ENCODE results near the gene CAMKK1. TPM values are rescaled to one million over a fixed set of nuclear protein-coding genes. Genes with fewer than 3 reads are reported as not detected.

CAMKK1 gene
- polyA plus RNA-seq, 3 donors = 3.9 to 5.7 (median 4.2) TPM

DNA sequence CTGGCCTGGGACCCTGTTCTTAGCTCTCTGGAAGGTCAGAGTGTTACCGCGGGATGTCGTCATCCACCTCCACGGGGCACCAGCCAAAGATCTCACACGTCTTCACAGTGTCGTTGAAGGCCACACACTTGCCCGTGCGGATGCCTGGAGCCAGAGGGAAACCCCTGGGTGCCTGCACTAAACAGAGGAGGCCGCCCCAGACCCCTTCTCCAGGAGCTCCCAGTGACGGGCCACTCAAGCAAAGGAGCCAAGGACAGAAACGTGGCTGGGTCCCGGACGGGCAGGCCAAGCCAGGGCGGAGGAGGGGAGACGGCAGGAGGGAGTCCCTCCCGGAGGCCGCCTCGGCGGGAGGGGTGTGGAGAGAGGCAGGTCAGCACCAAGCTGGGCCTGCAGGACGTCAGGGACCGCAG is 11.0 kb upstream of the CAMKK1 start:
- no peak for DNase-seq (ENCODE audit: extremely low read depth in 1 of 11, low read depth in 9 of 11, low spot score in 4 of 11)

DNA sequence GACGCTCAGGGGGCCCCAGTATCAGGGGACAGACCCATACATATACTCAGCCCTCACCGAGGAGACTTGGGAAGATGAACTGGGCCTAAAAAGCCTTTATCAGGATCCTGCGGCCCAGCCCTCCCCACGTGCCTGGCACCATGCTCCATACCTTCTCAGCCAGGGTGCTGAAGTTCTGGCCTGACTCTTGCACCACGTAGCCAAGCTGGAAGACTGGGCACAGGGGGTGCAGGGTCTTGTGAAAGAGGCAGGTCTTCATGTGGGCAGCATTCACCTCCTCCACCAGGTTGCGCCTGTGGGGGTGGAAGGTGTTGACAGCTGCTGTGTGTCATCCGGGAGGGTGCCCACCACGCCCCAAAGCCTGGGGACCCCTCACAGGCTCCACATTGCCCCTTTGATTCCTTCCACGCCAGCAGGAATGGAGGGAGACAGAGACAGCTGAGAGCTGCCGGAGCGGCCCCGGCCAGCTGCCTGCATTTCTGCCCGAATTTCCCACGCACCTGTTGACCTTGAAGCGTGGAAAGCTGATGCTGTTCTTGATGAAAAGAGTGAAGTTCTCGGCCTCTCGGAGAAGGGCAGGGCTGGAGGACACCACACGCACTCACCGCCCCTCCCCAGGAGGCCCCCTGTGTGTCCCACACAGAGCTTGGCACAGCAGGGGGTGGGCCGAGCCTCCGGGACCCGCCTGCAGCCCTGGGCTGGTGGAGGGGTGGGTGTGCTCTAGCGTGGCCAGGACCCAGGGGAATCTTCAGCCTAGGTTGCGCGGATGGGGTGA is 10.4 kb upstream of the CAMKK1 start:
- DNase-seq (ENCODE audit: extremely low read depth in 1 of 11, low read depth in 9 of 11, low spot score in 4 of 11) = no peak

DNA sequence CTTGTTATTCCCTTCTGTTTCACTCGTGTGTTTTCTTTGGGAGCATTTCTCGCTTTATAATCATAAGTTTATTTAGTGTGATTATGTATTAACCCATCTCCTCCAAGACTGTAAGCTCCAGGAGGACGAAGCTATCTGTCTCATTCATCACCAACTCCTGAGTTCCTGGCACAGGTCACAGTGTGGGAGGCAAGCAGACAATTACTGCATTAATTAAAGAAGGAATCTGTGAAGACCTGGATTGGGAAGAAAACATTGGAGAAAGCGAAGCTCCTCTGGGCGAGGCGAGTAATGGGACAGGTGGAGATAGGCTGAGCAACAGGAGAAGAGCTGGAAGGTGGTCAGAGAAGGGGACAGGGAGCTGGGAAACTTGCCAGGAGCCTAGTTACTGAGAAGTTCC is 7.8 kb upstream of the CAMKK1 start:
- DNase-seq (ENCODE audit: extremely low read depth in 1 of 11, low read depth in 9 of 11, low spot score in 4 of 11) = no peak

DNA sequence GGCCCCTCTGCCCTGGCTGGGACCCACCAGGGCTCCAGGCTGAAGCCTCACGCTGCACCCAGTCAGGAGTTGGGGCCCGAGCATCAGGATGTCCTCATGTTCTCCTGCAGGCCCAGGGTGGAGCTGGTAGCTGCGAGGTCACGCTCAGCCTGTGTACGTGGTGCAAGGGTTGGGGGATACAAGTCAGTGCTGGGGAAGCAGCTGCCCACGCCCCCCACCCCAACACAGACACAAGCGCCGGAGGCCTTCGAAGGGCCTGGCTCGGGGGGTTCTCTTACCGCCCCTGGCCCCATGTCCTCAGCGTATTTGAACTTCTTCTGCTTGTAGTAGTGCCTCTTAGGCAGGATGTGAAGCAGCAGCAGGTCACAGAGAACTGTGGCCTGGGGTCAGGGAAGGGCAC is 4.9 kb upstream of the CAMKK1 start:
- no peak for DNase-seq (ENCODE audit: extremely low read depth in 1 of 11, low read depth in 9 of 11, low spot score in 4 of 11)

DNA sequence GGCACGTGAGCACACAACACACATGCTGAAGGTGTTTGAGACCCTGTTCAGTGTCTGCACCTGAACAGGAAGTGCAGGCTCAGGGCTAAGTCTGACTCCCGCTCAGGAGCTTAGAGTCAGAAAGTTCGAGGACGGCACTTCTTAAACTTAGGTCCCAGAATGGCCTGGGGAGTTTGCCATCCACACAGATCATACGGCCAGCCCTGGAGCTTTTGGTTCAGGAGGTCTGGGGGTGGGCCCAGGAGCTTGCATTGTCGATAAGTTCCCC is 4.0 kb upstream of the CAMKK1 start:
- no peak for DNase-seq (ENCODE audit: extremely low read depth in 1 of 11, low read depth in 9 of 11, low spot score in 4 of 11)

DNA sequence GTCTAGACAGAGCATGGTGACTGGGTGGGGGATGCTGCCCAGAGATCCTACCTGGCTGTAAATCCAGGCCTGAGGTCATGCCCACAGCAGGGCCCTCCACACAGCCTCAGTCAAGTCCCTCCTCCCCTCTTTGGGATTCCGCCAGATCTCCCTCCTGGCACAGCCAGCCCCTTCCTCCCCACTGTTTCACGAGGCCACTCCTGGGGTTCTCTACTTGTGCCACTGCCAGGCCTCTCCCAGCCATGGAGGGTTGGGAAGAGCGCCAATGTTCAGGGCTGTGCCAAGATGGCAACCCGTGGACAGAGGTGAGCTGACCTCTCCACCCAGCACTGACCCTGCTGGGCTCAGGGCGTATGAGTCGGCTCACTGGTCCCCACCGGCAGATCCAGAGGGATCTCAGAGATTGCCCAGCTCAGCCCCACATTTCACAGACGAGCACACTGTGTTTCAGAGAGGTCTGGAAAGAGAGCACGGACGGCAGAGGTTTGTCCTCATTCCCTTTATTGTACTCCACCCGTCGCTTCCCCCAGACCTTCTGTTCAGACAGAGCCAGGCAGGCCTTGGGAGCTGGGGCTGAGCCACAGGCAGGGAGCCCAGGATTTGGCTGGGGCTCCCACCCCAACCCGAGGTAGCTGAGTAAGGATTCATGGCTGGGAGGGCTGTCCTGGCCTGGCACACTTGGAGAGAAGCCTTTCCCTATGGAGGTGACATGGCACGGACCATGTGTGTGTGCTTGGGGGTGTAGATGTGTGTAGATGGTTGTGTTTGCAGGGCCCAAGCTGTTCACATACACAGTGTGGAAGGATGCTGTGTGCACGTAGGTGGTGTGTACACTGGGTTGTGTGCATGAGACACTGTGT is 3.5 kb upstream of the CAMKK1 start:
- DNase-seq (ENCODE audit: extremely low read depth in 1 of 11, low read depth in 9 of 11, low spot score in 4 of 11) = no peak

DNA sequence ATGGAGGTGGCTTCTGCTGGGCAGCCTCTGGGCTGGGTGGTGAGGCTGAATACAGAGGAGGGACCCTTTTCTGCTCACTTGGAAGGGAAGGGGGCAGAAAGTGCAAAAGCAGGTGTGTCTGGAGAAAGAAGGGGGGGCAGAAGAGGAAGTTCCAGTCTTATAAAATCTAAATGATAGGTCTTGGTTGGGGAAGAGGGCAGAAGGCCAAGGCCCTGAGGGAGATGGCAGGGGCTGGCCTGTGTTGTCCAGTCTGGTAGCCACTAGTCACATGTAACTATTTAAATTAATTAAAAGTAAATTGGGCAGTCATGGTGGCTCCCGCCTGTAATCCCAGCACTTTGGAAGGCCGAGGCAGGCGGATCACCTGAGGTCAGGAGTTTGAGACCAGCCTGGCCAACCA is 2.5 kb upstream of the CAMKK1 start:
- DNase-seq (ENCODE audit: extremely low read depth in 1 of 11, low read depth in 9 of 11, low spot score in 4 of 11) = no peak

DNA sequence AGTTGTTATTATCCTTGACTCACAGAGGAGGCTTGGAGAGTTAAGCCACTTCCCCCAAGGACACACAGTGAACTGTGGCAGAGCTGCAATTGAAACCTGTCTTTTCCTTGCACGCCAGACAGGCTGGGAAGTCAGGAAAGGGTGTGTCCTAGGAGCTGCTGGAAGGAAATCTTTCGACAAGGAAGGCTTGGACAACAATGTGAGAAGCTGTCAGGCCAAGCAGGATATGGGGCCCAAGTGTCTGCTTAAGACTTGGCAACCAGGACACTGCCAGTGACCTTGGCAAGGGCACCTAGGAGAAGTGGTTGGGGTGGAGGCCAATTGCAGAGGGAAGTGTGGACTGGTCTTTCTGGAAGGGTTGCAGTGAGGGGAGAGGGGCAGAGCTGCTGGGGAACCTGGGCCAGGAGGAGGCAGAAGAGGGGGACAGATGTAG is 2.1 kb upstream of the CAMKK1 start:
- DNase-seq (ENCODE audit: extremely low read depth in 1 of 11, low read depth in 9 of 11, low spot score in 4 of 11) = no peak

DNA sequence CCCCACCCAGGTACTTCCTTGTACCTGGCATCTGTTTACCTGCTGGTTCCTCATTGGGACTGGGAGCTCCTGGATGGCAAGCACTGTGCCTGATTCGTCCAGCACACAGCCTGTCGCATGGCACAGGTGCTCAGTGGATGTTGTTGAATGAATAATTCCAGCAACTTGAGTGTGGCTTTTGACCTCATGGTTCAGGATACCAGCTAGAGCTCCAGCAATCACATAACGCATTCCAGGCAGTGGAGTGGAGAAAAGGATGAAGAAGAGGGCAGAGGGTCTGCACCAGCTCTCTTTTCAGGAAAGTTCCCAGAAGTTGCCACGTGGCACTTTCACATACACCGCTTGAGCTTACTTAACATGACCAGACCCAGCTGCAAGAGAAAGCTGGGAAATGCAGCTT is 1.3 kb upstream of the CAMKK1 start:
- no peak for DNase-seq (ENCODE audit: extremely low read depth in 1 of 11, low read depth in 9 of 11, low spot score in 4 of 11)

DNA sequence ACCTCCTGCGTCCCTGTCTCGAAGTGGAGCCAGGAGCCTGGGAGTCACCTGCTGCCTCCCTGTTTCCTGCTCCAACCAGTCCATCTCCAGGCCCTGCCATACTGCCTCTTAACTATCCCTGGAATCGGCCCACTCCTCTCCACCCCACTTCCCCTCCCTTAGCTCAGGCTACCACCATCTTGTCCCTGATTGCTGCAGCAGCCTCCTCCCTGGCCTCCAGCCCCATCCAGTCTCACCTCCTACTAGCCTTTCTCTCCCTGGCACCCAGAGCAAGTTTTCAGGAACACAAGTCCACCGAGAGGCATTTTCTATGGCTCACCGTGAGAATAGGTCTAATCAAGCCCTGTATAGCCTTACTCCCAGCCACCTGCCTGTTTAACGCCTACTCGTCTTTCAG is 865 bp upstream of the CAMKK1 start:
- no peak for DNase-seq (ENCODE audit: extremely low read depth in 1 of 11, low read depth in 9 of 11, low spot score in 4 of 11)

DNA sequence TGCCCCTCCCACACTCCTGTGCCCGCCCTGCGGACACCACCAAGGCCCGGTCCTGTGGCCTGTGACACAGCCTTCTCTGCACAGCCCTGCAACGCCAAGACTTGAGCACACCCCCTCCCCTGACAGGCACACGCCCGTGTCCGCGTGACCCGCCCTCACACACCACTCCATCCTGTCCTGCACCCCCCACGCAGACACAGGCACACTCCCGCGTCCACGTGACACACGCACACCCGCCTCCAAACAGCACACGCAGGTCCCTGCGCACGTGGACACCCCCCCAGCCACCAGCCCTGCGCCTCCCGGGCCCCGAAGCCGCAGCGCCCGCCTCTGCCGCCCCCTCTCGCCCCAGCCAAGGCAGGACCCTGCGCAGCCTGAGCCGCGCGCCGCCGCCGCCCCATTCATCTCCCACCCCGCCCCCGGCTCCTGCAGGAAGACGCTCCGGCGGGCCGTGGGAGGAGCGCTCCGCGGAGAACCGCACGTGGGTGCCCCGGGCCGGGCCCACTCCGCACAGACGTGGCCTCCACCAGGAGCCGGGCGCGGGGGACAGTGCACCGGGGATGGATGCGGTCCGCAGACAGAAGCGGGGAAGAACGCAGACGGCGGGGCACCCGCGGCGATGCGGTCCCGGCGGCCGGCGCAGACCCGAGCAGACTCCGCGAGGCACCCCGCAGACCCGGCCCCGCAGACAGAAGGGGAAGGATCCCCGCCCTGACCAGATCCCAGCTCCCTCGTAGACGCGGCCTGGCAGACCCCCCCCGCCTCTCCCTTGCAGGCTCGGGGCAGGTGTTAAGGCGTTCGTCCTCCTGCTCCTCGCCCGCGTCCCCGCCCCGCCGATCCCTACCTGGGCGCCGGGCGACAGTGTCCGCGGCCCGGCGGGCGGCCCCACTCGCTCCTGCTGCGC is 506 bp downstream of the CAMKK1 start:
- DNase-seq (ENCODE audit: extremely low read depth in 1 of 11, low read depth in 9 of 11, low spot score in 4 of 11) = no peak

DNA sequence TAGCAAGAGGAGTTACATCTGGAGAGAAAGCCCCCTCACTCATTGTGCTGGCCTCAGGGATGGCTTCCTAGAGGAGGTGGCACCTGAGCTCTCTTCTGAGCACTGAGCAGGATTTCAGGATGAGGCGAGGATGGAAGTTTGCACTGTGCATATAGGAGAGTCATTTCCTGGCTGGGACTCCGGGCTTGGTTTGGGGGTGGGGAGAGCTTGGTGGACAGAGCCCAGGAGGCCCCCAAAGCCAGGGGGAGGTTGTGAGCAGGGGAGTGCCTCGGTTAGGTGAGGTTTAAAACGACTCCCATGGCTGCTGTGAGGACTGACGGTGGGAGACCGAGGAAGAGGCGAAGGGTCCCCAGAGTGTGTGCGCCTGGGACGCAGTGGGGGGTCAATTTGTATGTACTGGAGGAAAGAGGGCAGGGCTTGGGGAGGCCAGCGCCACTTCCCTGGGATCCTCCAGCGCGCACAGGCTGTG is 1.2 kb downstream of the CAMKK1 start:
- no peak for DNase-seq (ENCODE audit: extremely low read depth in 1 of 11, low read depth in 9 of 11, low spot score in 4 of 11)

DNA sequence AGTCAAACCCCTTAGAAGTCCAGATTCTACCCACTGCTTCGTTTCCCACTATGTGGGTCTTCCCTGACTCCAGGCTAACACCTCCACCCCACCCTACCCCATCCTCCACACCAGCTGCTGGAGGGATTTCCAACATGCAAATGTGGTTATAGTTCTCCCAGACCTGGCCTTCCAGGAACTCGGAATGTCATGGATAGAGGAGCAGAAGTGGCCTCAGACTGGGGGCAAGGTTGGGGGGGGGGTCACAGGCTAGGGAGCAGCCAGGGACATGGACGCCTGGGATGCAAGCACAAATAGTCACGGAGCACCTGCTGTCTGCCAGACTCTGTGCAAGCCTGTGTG is 2.0 kb downstream of the CAMKK1 start:
- DNase-seq (ENCODE audit: extremely low read depth in 1 of 11, low read depth in 9 of 11, low spot score in 4 of 11) = no peak

DNA sequence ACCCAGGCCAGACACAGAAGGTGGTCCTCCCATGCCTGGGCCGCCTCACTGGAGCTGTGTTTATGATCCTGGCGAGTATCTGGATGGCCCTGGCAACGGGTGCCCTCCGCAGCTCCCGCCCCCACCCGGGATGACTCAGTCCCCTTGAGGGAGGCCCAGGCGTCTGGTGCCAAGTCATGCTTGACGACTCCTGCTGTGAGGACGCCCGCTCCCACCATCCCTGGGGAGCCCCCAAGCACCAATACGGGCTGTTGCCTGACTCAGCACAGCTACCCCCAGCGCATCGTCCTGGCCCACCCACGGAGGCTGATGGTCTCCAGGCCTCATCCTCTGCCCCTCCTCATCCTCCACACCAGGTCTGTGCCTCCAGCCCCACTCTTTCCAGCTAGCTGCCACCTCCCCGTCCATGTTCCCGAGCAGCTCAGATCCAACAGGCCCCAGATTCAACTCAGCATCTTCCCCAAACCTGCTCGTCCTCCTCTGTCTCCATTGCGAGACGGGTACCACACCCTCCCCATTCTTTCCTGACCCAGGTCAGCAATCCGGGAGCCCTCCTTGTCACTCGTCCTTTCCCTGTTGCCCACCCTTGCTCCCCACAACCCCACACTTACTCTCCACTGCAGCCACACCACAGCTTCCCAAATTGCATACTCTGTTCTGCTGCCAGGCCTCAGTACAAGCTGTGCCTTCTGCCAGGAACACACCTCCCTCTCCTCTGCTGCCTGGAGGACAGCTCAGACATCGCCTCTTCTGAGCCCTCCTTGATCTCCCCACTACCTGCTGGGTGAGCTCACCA is 2.6 kb downstream of the CAMKK1 start:
- DNase-seq (ENCODE audit: extremely low read depth in 1 of 11, low read depth in 9 of 11, low spot score in 4 of 11) = peak in 1 of 11 donors; percentile 56

DNA sequence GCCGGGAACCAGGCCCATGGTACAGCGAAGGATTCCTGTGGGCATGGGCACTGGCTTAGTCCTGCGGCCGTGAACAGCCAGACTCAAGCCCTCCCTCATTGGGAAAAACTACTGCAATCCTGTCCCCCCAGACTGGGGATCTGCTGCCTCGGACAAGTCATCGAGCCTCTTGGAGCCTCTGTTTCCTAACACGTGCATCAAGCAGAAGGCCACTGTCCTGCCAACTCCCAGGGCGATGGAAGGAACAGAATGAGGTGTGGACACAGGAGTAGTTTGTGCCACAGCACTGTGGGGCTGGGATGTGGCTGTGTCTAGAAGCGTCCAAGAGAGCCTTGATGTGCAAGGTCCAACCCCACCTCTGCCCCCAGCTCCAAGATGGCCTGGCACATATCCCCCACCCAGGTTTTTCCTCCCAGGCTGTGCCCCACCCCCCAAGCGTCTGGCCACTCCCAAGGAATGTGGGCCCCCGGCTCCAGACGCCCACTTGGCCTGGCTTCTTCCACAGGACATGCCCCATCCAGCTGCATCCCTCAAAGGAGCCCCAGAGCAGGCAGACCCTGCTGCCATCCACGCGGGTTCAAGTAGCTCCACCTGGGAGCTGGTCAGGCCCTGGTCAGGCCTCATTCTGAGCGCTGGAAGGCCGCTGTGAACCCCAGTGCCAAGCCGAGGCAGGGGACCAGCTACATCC is 3.4 kb downstream of the CAMKK1 start:
- no peak for DNase-seq (ENCODE audit: extremely low read depth in 1 of 11, low read depth in 9 of 11, low spot score in 4 of 11)

DNA sequence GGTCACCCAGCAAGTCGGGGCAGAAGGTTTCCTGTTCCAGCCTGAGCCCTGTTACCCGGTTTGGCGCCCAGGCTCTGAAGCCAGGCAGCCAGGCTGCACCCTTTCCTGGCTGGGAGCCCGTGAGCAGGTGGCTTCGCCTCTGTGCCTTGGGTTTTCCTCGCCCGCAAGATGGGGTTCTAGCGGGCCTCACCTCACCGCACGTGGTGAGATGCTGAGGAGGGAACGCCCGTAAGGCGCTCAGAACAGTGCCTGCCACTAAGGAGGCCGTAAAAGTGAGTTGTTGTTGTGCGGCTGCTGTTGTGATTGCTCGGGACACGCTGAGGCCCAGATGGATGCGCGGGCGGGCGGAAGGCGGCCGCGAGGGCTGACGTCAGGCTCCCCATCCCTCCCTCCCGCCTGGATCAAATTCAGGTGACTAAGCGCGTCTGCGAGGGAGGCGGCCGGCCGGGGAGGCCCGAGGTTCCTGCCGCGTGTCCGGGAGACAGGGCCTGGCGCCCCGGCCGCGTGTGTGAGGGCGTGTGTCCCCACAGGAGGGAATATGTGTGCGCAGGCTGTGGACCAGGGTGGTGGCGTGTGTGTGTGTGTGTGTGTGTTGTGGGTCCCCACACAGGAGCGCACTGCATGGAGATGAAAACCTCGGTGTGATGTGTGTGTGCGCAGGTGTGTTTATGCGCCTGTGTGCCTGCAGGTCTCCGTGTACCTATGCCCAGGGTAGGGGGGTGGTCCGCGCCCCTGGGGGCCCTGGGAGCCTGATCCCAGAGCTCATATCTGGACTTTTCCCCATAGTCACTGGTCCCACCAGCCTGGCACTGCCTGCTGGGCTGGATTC is 4.3 kb downstream of the CAMKK1 start:
- DNase-seq (ENCODE audit: extremely low read depth in 1 of 11, low read depth in 9 of 11, low spot score in 4 of 11) = peak in 10 of 11 donors; percentile 54 to 83 (median 79)

DNA sequence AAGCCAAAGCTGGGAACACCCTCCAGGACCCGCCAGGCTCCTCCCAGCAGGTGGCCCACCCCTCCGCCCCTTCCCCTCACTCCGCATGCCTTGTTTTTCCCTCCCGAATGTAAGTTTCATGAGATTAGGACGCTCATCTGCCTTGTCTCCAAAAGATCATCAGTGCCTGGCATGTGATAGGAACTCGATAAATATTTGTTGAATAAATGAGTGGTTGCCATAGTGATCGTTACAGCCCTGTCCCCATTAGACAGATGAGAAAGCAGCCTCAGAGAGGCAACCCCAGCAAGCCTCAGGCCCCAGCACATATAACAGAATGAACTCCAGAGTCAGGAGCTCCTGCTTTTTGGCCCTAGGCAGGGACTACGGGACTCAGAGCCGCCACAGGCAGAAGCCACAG is 5.0 kb downstream of the CAMKK1 start:
- no peak for DNase-seq (ENCODE audit: extremely low read depth in 1 of 11, low read depth in 9 of 11, low spot score in 4 of 11)

DNA sequence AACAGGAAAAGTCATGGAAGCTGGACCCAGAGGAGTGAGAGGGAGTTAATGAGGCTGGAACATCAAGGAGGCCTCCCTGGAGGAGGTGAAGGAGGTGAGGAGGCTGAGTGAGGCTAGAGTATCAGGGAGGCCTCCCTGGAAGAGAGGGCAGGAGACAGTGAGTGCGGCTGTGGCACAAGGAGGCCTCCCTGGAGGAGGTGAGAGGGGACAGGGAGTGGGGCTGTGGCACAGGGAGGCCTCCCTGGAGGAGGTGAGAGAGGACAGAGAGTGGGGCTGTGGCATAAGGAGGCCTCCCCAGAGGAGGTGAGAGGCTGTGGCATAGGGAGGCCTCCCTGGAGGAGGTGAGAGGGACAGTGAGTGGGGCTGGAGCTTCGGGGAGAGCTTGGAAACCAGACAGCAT is 5.5 kb downstream of the CAMKK1 start:
- DNase-seq (ENCODE audit: extremely low read depth in 1 of 11, low read depth in 9 of 11, low spot score in 4 of 11) = no peak

All from renal cortex interstitium (tissue), 11 donors.